HG02623 (cell line): ENCODE measurements around the gene CALD1.

ENCODE experiments used
- ATAC-seq: cut with Tn5 transposase; IDR thresholded peaks from one replicate; pipeline ENCODE4 v1.9.1; 2021; ENCODE audit warnings: moderate library complexity; ENCODE audit not compliant: unreplicated experiment

CALD1 gene

GRCh38 chr7:134820778-134821177 is 41.3 kb downstream of the CALD1 start:
- no peak for ATAC-seq

- no peak for ATAC-seq
These were observed 44.0 kb downstream of the CALD1 start for GRCh38 chr7:134823400-134823799.

- ATAC-seq: no peak
These were observed 46.2 kb downstream of the CALD1 start for GRCh38 chr7:134825666-134826065.

GRCh38 chr7:134826105-134826504 is 46.7 kb downstream of the CALD1 start:
- ATAC-seq: no peak

- no peak for ATAC-seq
These were observed 48.0 kb downstream of the CALD1 start for GRCh38 chr7:134827436-134827835.

GRCh38 chr7:134827889-134828288 is 48.5 kb downstream of the CALD1 start:
- ATAC-seq: no peak

- ATAC-seq: no peak
These were observed 48.9 kb downstream of the CALD1 start for GRCh38 chr7:134828361-134828760.

- no peak for ATAC-seq
These were observed 50.0 kb downstream of the CALD1 start for GRCh38 chr7:134829380-134829986.

- ATAC-seq: no peak
These were observed 52.4 kb downstream of the CALD1 start for GRCh38 chr7:134831862-134832261.

GRCh38 chr7:134832367-134832766 is 52.9 kb downstream of the CALD1 start:
- ATAC-seq: no peak

- ATAC-seq: no peak
These were observed 55.4 kb downstream of the CALD1 start for GRCh38 chr7:134834689-134835462.

- ATAC-seq: no peak
These were observed 56.0 kb downstream of the CALD1 start for GRCh38 chr7:134835463-134835823.

- ATAC-seq: no peak
These were observed 57.0 kb downstream of the CALD1 start for GRCh38 chr7:134836447-134836846.

GRCh38 chr7:134839298-134839697 is 59.9 kb downstream of the CALD1 start:
- ATAC-seq: no peak

- no peak for ATAC-seq
These were observed 62.6 kb downstream of the CALD1 start for GRCh38 chr7:134842062-134842461.

- ATAC-seq: no peak
These were observed 63.5 kb downstream of the CALD1 start for GRCh38 chr7:134842886-134843430.

- no peak for ATAC-seq
These were observed 64.8 kb downstream of the CALD1 start for GRCh38 chr7:134844200-134844599.

GRCh38 chr7:134845461-134845860 is 66.0 kb downstream of the CALD1 start:
- peak; percentile 55 for ATAC-seq

- ATAC-seq: no peak
These were observed 68.6 kb downstream of the CALD1 start for GRCh38 chr7:134847851-134848588.

- no peak for ATAC-seq
These were observed 70.6 kb downstream of the CALD1 start for GRCh38 chr7:134850066-134850465.

- no peak for ATAC-seq
These were observed 71.7 kb downstream of the CALD1 start for GRCh38 chr7:134851141-134851540.

- no peak for ATAC-seq
These were observed 73.2 kb downstream of the CALD1 start for GRCh38 chr7:134852625-134853024.
